K562 (cell line): Measurements from ENCODE around the gene GIMAP8. TPM values are rescaled to one million over a fixed set of nuclear protein-coding genes. Genes with fewer than 3 reads are reported as not detected.

Experiments
- GABPB1 ChIP-seq: sonication (generic); formaldehyde crosslinking; IDR thresholded peaks from 2 replicates; pipeline ENCODE4 v1.8.0; 2022; ENCODE audit warnings: mild to moderate bottlenecking, missing genetic modification reagents
- NR3C1 ChIP-seq: sonication (generic); formaldehyde crosslinking; IDR thresholded peaks from 2 replicates; pipeline ENCODE4 v1.8.1; 2022; ENCODE audit warnings: missing genetic modification reagents
- PHB ChIP-seq: fragments of 250-450 bp; sonication (Bioruptor Pico); IDR thresholded peaks from 2 replicates; pipeline ENCODE4 v1.5.0; 2021
- PTRF ChIP-seq: fragments of 450-650 bp; IDR thresholded peaks from 2 replicates; pipeline ENCODE4 v1.6.1; 2016; ENCODE audit warnings: mild to moderate bottlenecking, missing genetic modification characterization, missing compliant biosample characterization
- RB1 ChIP-seq: fragments of 450-650 bp; IDR thresholded peaks from 2 replicates; pipeline ENCODE4 v1.6.1; 2017; ENCODE audit warnings: low read depth, mild to moderate bottlenecking
- SNRNP70 ChIP-seq: fragments of 200-400 bp; formaldehyde crosslinking; optimal IDR thresholded peaks from 2 replicates; pipeline ENCODE3; 2017; ENCODE audit warnings: low read depth, low read length
- TFAM ChIP-seq: fragments of 250-450 bp; sonication (Bioruptor Pico); conservative IDR thresholded peaks from 2 replicates; pipeline ENCODE4 v1.5.0; 2021; ENCODE audit warnings: mild to moderate bottlenecking, moderate library complexity
- ZNF140 ChIP-seq: fragments of 250-450 bp; sonication (Bioruptor Pico); IDR thresholded peaks from 2 replicates; pipeline ENCODE4 v1.8.0; 2021; ENCODE audit warnings: moderate library complexity, mild to moderate bottlenecking, inconsistent platforms
- ZNF274 ChIP-seq: IDR thresholded peaks from 2 replicates; pipeline ENCODE4 v1.6.1; 2011; ENCODE audit warnings: low read depth, mild to moderate bottlenecking, low read length, moderate library complexity, borderline replicate concordance
- polyA plus RNA-seq, 8 experiments: library from polyadenylated mRNA; depleted of rRNA in 4 of 8; stranded (reverse) in 5 of 8; unstranded in 3 of 8; fragments of >200 nt; fragmentation: Nextera tagmentation in 2 of 8; fragmentation: Illumina TruSeq in 1 of 8; extraction: Ambion mirVana in 2 of 8; extraction: Trizol in 1 of 8; gene quantifications; 2 replicates each; pipeline versions ENCODE4 v1.2.1 to v1.2.3, GENCODE V29; 2011 to 2014; ENCODE audit warnings: inconsistent platforms in 1 of 8, missing spikeins in 1 of 8
- total RNA-seq, 7 experiments: library from RNA; depleted of rRNA in 6 of 7; stranded (reverse); fragments of >200 nt in 6 of 7; fragmentation: Illumina TruSeq in 2 of 7; extraction: Trizol in 2 of 7; gene quantifications; 2 replicates each; pipeline versions ENCODE4 v1.2.1 to v1.2.3, GENCODE V29; 2011 to 2021; ENCODE audit warnings: low replicate concordance in 1 of 7
- TF ChIP-seq, protein P1 (sequence below): fragments of 250-450 bp; sonication (Bioruptor Pico); IDR thresholded peaks from 2 replicates; pipeline ENCODE4 v1.4.0; 2020; ENCODE audit warnings: mild to moderate bottlenecking, moderate library complexity
- TF ChIP-seq, protein P2 (sequence below): fragments of 450-650 bp; formaldehyde crosslinking; conservative IDR thresholded peaks from 2 replicates; pipeline ENCODE4 v1.4.0; 2022; ENCODE audit warnings: mild to moderate bottlenecking, missing genetic modification characterization
- TF ChIP-seq, protein P3 (sequence below), 2 experiments: fragments of 450-650 bp in 1 of 2; sonication (generic) in 1 of 2; formaldehyde crosslinking in 1 of 2; IDR thresholded peaks; 2 replicates each; pipeline versions ENCODE4 v1.7.1 to v1.9.0; 2016 to 2022; ENCODE audit warnings: inconsistent platforms in 1 of 2, mild to moderate bottlenecking in 1 of 2, missing genetic modification reagents in 1 of 2
- TF ChIP-seq, protein P4 (sequence below): sonication (generic); formaldehyde crosslinking; IDR thresholded peaks from 2 replicates; pipeline ENCODE4 v1.8.0; 2022; ENCODE audit warnings: mild to moderate bottlenecking, missing genetic modification reagents, borderline replicate concordance

GIMAP8 gene
- total and polyA plus RNA-seq, 9 of the 15 experiments (the other 6 are each of a cell fraction or from before 2014, with no cell fraction given), result not detected

DNA sequence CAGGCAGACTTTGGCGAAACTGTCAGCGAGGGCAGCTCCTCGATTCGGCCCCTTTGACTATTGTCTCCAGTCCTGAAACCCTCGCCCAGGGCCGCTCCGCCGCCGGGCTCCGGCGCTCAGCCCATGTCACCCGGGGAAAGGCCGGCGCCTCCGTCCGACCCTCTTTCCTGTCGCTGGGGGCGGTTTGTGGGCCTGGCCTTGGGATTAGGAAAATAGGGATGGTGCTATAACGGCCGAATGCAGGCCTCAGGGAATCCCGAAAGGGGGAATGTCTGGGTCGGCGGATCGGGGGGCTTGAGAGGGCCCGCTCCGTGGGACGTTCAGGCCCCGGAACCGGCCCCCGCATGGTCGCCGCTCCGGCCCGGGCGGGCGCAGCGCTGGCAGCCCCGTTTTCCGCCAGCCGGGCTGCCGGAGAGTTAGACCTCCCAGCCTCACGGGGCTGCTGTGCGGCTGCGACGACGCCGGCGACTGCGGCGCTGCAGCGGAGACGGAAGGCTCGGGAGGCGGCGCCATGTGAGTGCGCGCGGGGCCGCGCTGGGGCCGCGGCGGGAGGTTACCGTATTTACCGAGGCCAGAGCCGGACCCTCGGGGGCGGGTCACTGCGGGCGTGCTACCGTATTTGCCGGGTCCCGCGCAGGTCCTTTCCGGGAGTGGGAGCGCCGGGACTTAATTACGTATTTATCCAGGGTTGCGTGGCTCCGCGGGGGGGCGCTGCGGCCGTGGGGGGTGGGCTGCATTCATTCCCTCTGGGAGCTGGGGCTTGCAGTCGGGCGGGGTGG is 45.4 kb upstream of the GIMAP8 start (continued):
- TF ChIP-seq, protein P1, sequence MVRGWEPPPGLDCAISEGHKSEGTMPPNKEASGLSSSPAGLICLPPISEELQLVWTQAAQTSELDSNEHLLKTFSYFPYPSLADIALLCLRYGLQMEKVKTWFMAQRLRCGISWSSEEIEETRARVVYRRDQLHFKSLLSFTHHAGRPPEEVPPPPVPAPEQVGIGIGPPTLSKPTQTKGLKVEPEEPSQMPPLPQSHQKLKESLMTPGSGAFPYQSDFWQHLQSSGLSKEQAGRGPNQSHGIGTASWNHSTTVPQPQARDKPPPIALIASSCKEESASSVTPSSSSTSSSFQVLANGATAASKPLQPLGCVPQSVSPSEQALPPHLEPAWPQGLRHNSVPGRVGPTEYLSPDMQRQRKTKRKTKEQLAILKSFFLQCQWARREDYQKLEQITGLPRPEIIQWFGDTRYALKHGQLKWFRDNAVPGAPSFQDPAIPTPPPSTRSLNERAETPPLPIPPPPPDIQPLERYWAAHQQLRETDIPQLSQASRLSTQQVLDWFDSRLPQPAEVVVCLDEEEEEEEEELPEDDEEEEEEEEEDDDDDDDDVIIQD (CRISPR knock-in tag), result no peak
- TF ChIP-seq ZNF274 (no peak; the same call in 1 of the 2 replicates), SNRNP70 (no peak), PTRF (tag) (no peak), RB1 (peak; percentile 100), ZNF140 (CRISPR knock-in tag) (no peak), NR3C1 (CRISPR knock-in tag) (no peak), PHB (peak; percentile 52; the same call in 1 of the 2 replicates), GABPB1 (CRISPR knock-in tag) (no peak; the same call in 1 of the 2 replicates), TFAM (CRISPR knock-in tag) (no peak)
- TF ChIP-seq, protein P2, sequence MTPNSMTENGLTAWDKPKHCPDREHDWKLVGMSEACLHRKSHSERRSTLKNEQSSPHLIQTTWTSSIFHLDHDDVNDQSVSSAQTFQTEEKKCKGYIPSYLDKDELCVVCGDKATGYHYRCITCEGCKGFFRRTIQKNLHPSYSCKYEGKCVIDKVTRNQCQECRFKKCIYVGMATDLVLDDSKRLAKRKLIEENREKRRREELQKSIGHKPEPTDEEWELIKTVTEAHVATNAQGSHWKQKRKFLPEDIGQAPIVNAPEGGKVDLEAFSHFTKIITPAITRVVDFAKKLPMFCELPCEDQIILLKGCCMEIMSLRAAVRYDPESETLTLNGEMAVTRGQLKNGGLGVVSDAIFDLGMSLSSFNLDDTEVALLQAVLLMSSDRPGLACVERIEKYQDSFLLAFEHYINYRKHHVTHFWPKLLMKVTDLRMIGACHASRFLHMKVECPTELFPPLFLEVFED (CRISPR knock-in tag), result no peak
- TF ChIP-seq, protein P3, sequence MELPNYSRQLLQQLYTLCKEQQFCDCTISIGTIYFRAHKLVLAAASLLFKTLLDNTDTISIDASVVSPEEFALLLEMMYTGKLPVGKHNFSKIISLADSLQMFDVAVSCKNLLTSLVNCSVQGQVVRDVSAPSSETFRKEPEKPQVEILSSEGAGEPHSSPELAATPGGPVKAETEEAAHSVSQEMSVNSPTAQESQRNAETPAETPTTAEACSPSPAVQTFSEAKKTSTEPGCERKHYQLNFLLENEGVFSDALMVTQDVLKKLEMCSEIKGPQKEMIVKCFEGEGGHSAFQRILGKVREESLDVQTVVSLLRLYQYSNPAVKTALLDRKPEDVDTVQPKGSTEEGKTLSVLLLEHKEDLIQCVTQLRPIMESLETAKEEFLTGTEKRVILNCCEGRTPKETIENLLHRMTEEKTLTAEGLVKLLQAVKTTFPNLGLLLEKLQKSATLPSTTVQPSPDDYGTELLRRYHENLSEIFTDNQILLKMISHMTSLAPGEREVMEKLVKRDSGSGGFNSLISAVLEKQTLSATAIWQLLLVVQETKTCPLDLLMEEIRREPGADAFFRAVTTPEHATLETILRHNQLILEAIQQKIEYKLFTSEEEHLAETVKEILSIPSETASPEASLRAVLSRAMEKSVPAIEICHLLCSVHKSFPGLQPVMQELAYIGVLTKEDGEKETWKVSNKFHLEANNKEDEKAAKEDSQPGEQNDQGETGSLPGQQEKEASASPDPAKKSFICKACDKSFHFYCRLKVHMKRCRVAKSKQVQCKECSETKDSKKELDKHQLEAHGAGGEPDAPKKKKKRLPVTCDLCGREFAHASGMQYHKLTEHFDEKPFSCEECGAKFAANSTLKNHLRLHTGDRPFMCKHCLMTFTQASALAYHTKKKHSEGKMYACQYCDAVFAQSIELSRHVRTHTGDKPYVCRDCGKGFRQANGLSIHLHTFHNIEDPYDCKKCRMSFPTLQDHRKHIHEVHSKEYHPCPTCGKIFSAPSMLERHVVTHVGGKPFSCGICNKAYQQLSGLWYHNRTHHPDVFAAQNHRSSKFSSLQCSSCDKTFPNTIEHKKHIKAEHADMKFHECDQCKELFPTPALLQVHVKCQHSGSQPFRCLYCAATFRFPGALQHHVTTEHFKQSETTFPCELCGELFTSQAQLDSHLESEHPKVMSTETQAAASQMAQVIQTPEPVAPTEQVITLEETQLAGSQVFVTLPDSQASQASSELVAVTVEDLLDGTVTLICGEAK (IDR thresholded peaks at IDR 0.05), result peak; percentile 85
- TF ChIP-seq, protein P3 (CRISPR knock-in tag; IDR thresholded peaks at IDR 0.05), result no peak
- TF ChIP-seq, protein P4, sequence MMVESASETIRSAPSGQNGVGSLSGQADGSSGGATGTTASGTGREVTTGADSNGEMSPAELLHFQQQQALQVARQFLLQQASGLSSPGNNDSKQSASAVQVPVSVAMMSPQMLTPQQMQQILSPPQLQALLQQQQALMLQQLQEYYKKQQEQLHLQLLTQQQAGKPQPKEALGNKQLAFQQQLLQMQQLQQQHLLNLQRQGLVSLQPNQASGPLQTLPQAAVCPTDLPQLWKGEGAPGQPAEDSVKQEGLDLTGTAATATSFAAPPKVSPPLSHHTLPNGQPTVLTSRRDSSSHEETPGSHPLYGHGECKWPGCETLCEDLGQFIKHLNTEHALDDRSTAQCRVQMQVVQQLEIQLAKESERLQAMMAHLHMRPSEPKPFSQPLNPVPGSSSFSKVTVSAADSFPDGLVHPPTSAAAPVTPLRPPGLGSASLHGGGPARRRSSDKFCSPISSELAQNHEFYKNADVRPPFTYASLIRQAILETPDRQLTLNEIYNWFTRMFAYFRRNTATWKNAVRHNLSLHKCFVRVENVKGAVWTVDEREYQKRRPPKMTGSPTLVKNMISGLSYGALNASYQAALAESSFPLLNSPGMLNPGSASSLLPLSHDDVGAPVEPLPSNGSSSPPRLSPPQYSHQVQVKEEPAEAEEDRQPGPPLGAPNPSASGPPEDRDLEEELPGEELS, result peak; percentile 97
